Panc1 (cell line): Measurements from ENCODE around the gene DNASE1L2. TPM values are rescaled to one million over a fixed set of nuclear protein-coding genes. Genes with fewer than 3 reads are reported as not detected.

Experiments used
- ATAC-seq: fragments of 200-7000 bp; cut with Tn5 transposase; 2 replicates; pipeline ENCODE4 v1.9.1; 2020; ENCODE audit warnings: mild to moderate bottlenecking, moderate library complexity
- BruUV-seq: library from RNA; stranded (reverse); fragments of 400-500 nt; replicated peaks from 2 replicates; lab custom pipeline; 2021; lab: Mats Ljungman, UMichigan
- CTCF ChIA-PET: fragments of 300-600 bp; sonication (Branson Sonifier 250); formaldehyde crosslinking; loops from one replicate; lab custom pipeline; 2022; ENCODE audit warnings: antibody characterized with exemption; lab: Charles Lee
- POLR2A ChIA-PET: fragments of 300-600 bp; sonication (Branson Sonifier 250); formaldehyde crosslinking; loops from one replicate; lab custom pipeline; 2022; ENCODE audit warnings: antibody characterized with exemption; lab: Charles Lee
- DNase-seq: peaks from one replicate; pipeline ENCODE4 v3.0.0-alpha.2; 2010; ENCODE audit warnings: low read depth, low spot score
- H3K27ac ChIP-seq: 2 replicates; pipeline ENCODE4 v1.5.1; 2011; ENCODE audit warnings: mild to moderate bottlenecking, low read length, inconsistent platforms
- H3K27me3 ChIP-seq: fragments of 200-500 bp; sonication (Bioruptor generic); 2 replicates; pipeline ENCODE4 v1.6.0; 2014; ENCODE audit warnings: low read length, inconsistent platforms; ENCODE audit not compliant: control insufficient read depth, insufficient read depth
- H3K36me3 ChIP-seq: fragments of 200-500 bp; sonication (Bioruptor generic); 2 replicates; pipeline ENCODE4 v1.5.1; 2014; ENCODE audit warnings: inconsistent platforms, mild to moderate bottlenecking, low read length, moderate library complexity; ENCODE audit not compliant: control insufficient read depth, insufficient read depth
- H3K4me1 ChIP-seq: 2 replicates; pipeline ENCODE4 v1.5.1; 2011; ENCODE audit warnings: inconsistent platforms, mild to moderate bottlenecking, low read length, moderate library complexity; ENCODE audit not compliant: control insufficient read depth, insufficient read depth
- H3K4me3 ChIP-seq, 2 experiments: 2 replicates each; pipeline ENCODE4 v1.5.1; 2011 to 2012; ENCODE audit warnings: low read depth in 2 of 2, low read length in 2 of 2, mild to moderate bottlenecking in 2 of 2, inconsistent platforms in 1 of 2, moderate library complexity in 1 of 2
- H3K9me3 ChIP-seq: fragments of 200-500 bp; sonication (Bioruptor generic); 2 replicates; pipeline ENCODE4 v1.5.1; 2014; ENCODE audit warnings: low read depth, mild to moderate bottlenecking, inconsistent platforms, low read length, moderate library complexity; ENCODE audit not compliant: control insufficient read depth, insufficient read depth
- POLR2AphosphoS5 ChIP-seq: IDR thresholded peaks from 2 replicates; pipeline ENCODE4 v1.6.1; 2012; ENCODE audit warnings: mild to moderate bottlenecking, low read depth, low read length, moderate library complexity
- SIN3A ChIP-seq: IDR thresholded peaks from 2 replicates; pipeline ENCODE4 v1.6.1; 2012; ENCODE audit warnings: low read depth, mild to moderate bottlenecking, low read length, moderate library complexity, borderline replicate concordance; ENCODE audit not compliant: insufficient read depth
- TCF7L2 ChIP-seq: IDR thresholded peaks from 2 replicates; pipeline ENCODE4 v1.6.1; 2011; ENCODE audit warnings: mild to moderate bottlenecking, low read depth, low read length, inconsistent platforms
- in situ Hi-C: cut with HindIII; loops from 2 replicates; pipeline ENCODE4 v1.10.0; 2016; ENCODE audit warnings: low sequenced_read_pairs, low pct_unique_long_range_greater_than_20kb
- intact Hi-C: fragments of 100-400 bp; cut with micrococcal nuclease; formaldehyde crosslinking; loops from one replicate; pipeline ENCODE4 v1.10.0; 2022; ENCODE audit not compliant: unreplicated experiment
- total RNA-seq: library from RNA; stranded (reverse); gene quantifications from one replicate; pipeline ENCODE4 v1.2.1, GENCODE V29; 2021; ENCODE audit not compliant: unreplicated experiment
- TF ChIP-seq, protein P1 (sequence below), 2 experiments: IDR thresholded peaks; 2 replicates each; pipeline ENCODE4 v1.6.1; 2011 to 2012; ENCODE audit warnings: low read depth in 2 of 2, control low read depth in 1 of 2, low read length in 1 of 2, mild to moderate bottlenecking in 1 of 2, moderate library complexity in 1 of 2; ENCODE audit not compliant: insufficient read depth in 1 of 2
- TF ChIP-seq, protein P2 (sequence below): fragments of 450-650 bp; IDR thresholded peaks from 2 replicates; pipeline ENCODE4 v1.5.1; 2017; ENCODE audit warnings: mild to moderate bottlenecking

Gene DNASE1L2
- total RNA-seq, 1 experiment from 2014 or later: 4.4 TPM

DNA sequence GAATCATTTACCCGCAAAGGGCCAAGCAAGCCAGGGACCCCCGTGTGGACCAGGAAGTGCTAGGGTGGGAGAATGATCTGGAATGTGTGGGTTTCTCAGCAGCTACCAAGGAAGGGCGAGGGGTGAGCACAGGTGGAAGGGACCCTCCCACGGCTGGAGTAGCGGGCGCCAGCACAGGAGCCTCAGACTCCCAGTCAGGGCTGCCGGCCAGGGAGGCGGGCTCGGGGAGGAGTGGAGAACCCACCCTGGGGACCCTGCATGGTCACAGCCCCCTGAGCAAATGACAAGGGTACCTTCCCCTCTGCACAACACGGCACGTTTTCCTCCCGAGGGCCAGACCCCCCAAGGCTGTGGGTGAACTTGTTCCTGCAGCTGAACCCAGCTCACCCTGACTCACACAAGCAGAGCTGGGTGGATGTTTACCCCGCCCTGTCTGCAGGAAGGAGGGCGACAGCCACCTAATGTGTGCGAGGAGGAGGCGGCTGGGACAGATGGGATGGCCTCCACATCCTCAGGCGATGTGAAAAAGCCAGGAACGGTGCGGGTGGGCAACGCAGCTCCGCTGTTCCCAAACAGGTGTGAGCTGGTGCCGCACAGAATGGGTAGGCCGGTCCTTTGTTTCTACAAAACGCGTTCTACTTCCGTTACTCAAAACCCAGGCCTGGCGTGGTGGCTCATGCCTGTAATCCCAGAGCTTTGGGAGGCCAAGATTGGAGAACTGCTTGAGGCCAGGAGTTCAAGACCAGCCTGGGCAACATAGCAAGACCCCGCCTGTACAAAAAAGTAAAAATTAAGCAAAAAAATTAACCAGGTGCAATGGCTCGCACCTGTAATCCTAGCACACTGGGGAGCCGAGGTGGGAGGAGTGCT lies 8.9 kb downstream of the DNASE1L2 start:
- no TSS peak for BruUV-seq
- Histone ChIP-seq H3K36me3 (peaks cover 2% of the 10 kb centered on the region), H3K27ac (no peak overlapping the region), H3K9me3 (no peaks in the 10 kb centered on the region), H3K27me3 (no peaks in the 10 kb centered on the region), H3K4me3 (no peak overlapping the region), H3K4me1 (0 out of 2 replicates have a peak, but pooled peaks cover 3% of the 10 kb centered on the region)
- in situ Hi-C loops: no loop called here
- intact Hi-C loops: no loop called here
- TF ChIP-seq, protein P1, sequence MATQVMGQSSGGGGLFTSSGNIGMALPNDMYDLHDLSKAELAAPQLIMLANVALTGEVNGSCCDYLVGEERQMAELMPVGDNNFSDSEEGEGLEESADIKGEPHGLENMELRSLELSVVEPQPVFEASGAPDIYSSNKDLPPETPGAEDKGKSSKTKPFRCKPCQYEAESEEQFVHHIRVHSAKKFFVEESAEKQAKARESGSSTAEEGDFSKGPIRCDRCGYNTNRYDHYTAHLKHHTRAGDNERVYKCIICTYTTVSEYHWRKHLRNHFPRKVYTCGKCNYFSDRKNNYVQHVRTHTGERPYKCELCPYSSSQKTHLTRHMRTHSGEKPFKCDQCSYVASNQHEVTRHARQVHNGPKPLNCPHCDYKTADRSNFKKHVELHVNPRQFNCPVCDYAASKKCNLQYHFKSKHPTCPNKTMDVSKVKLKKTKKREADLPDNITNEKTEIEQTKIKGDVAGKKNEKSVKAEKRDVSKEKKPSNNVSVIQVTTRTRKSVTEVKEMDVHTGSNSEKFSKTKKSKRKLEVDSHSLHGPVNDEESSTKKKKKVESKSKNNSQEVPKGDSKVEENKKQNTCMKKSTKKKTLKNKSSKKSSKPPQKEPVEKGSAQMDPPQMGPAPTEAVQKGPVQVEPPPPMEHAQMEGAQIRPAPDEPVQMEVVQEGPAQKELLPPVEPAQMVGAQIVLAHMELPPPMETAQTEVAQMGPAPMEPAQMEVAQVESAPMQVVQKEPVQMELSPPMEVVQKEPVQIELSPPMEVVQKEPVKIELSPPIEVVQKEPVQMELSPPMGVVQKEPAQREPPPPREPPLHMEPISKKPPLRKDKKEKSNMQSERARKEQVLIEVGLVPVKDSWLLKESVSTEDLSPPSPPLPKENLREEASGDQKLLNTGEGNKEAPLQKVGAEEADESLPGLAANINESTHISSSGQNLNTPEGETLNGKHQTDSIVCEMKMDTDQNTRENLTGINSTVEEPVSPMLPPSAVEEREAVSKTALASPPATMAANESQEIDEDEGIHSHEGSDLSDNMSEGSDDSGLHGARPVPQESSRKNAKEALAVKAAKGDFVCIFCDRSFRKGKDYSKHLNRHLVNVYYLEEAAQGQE (IDR thresholded peaks at IDR 0.05; ENCODE audit: insufficient read depth in 1 of 2, low read depth in 2 of 2, low read length in 1 of 2): no peak
- no peak for TF ChIP-seq SIN3A
- TF ChIP-seq, protein P2, sequence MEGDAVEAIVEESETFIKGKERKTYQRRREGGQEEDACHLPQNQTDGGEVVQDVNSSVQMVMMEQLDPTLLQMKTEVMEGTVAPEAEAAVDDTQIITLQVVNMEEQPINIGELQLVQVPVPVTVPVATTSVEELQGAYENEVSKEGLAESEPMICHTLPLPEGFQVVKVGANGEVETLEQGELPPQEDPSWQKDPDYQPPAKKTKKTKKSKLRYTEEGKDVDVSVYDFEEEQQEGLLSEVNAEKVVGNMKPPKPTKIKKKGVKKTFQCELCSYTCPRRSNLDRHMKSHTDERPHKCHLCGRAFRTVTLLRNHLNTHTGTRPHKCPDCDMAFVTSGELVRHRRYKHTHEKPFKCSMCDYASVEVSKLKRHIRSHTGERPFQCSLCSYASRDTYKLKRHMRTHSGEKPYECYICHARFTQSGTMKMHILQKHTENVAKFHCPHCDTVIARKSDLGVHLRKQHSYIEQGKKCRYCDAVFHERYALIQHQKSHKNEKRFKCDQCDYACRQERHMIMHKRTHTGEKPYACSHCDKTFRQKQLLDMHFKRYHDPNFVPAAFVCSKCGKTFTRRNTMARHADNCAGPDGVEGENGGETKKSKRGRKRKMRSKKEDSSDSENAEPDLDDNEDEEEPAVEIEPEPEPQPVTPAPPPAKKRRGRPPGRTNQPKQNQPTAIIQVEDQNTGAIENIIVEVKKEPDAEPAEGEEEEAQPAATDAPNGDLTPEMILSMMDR: no peak
- no peak for TF ChIP-seq TCF7L2
- TF ChIP-seq POLR2AphosphoS5: no peak
- ChIA-PET POLR2A (no interaction called here), CTCF (no interaction called here)
- no peak for DNase-seq
- no peak for ATAC-seq

DNA sequence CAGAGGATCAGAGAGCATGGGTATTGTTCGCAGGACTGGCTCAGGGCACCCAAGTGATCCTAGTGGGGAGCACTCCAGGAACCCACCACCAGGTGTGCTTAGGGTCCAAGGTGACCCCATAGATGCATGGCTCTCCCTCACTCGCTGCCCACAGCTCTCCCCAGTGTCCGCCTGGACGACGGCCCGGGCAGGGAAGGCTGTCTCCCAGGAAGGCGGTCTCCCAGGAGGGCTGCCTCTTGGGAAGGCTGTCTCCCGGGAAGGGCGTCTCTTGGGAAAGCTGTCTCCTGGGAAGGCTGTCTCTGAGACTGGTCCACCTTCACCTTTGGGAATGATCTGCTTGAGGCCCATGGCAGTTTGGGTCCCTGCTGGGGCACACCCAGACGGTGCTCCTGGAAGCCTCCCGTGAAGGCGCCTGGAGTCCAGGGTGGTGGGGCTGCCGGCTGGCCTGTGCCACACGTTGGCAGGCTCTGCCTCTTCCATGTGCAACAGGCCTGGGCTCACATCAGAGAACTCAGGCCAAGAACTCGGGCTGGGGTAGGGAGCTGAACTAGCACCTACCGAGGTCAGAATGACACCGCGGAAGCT lies 10.1 kb downstream of the DNASE1L2 start:
- H3K4me1 ChIP-seq: 0 out of 2 replicates have a peak, but pooled peaks cover 4% of the 10 kb centered on the region
- peaks cover 2% of the 10 kb centered on the region for H3K36me3 ChIP-seq
- DNase-seq (no peak), ATAC-seq (no peak)
- BruUV-seq: no TSS peak
- CTCF ChIA-PET: no interaction called here
- H3K27ac ChIP-seq: no peak overlapping the region
- intact Hi-C loops: no loop called here
- no peaks in the 10 kb centered on the region for H3K9me3 ChIP-seq
- H3K4me3 ChIP-seq: no peak overlapping the region
- in situ Hi-C loops: no loop called here
- no peaks in the 10 kb centered on the region for H3K27me3 ChIP-seq
- TF ChIP-seq, protein P2: no peak
- TF ChIP-seq POLR2AphosphoS5: no peak
- TF ChIP-seq TCF7L2: no peak
- no peak for TF ChIP-seq SIN3A
- POLR2A ChIA-PET: interaction anchor here (1.1 kb wide), 1 partner anchor 8 kb away, joined by 4 read pairs; no protein-coding TSS in a partner anchor
